Hindlimb muscle (tissue), 1 donor: ENCODE measurements around the gene NME5. TPM values are rescaled to one million over a fixed set of nuclear protein-coding genes. Genes with fewer than 3 reads are reported as not detected.
A peak's percentile ranks its signal among the peaks of the same experiment; 100 is the strongest.
"Not testable (repeated sequence)": the region's sequence is repeated elsewhere in the genome, so short reads cannot be mapped to it uniquely, and the experiment has no call there.

Source experiments
- DNase-seq: peaks from one replicate; pipeline ENCODE4 v3.0.0-alpha.2; 2013
- polyA plus RNA-seq: library from polyadenylated mRNA; unstranded; fragments of 120-200 nt; gene quantifications from one replicate; pipeline ENCODE4 v1.2.1, GENCODE V29; 2013; ENCODE audit not compliant: insufficient read length

NME5 gene
- polyA plus RNA-seq, 1 donor, result 0.68 TPM

- peak; percentile 62 for DNase-seq
Observed at GRCh38 chr5:138077064-138077696, 62.0 kb downstream of the NME5 start.

DNA sequence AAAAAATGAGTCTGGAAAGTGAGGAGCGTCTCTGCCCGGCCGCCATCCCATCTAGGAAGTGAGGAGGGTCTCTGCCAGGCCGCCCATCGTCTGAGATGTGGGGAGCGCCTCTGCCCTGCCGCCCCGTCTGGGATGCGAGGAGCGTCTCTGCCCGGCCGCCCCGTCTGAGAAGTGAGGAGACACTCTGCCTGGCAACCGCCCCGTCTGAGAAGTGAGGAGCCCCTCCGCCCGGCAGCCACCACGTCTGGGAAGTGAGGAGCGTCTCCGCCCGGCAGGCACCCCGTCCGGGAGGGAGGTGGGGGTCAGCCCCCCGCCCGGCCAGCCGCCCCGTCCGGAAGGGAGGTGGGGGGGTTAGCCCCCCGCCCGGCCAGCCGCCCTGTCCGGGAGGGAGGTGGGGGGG is 69.2 kb downstream of the NME5 start:
- DNase-seq, result not testable (repeated sequence)

DNA sequence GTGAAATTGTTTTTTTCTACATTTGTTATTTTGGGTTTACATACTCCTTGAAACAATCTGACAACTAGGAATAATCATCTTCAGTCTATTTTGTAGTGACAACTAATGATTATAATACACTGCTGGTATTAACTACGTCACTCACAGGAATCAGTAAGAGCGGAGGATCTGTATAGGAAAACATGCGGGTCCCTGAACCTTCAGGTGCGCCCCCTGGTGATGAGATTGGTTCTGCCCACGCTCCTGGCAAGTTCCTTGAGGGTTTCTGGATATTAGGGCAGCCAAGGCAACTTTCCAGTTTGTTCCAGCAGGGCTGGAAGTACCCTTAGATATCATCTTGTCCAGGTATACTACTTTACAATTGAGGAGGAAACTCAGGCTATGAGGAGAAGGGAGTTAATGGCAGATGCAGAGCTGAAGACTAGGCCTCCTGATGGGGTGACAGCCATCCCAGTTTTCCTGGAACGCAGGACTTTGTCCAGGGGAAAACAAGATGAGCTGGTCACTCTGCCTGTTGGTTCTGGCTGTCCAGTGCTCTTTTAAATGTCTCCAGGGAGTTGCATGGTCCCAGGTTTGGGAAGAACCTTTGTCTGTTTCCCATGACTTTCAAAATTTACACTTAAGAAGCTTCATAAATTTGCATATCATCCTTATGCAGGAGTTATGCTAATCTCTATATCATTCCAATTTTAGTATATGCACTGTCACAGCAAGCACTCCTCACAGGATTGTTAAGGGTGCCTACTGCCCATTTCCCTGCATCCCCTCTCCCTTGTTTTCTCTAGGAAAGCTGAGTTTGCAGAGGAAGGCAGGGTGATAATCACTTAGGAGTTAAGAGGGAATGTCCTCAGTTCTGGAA is 70.3 kb downstream of the NME5 start:
- DNase-seq, result peak; percentile 23

DNA sequence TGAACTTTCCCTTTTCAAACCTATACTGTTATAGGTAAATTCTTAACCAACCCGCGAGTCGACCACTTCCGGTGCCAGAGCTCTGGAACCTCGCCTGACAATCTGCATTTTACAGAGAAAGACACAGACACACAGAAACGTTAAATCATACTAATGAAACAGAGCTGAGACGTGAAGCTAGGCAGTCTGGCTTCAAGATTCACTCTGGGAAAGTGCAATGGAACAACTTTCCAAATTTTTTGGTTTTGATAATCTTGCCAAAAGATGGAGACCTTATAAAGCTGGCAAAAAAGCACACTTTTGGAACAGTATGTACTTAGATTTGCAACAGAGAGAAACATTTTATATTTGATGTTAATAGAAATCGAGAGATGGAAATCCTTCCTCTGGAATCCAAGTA is 71.3 kb downstream of the NME5 start:
- no peak for DNase-seq

Other genes with a start within 250 kb of the NME5 start
- 0.74 TPM for gene PKD2L2, start 250.0 kb downstream of the NME5 start, polyA plus RNA-seq
- gene FAM13B, start 106.3 kb downstream of the NME5 start, polyA plus RNA-seq, result 24.6 TPM
- gene WNT8A, start 55.4 kb downstream of the NME5 start, polyA plus RNA-seq, result not detected
- gene BRD8, start 39.2 kb upstream of the NME5 start, polyA plus RNA-seq, result 54.7 TPM
- 17.5 TPM for gene KIF20A, start 39.7 kb upstream of the NME5 start, polyA plus RNA-seq
- gene CDC23, start 73.9 kb upstream of the NME5 start, polyA plus RNA-seq, result 33.8 TPM
- gene GFRA3, start 135.2 kb upstream of the NME5 start, polyA plus RNA-seq, result 2.8 TPM
- 2.4 TPM for gene CDC25C, start 192.4 kb upstream of the NME5 start, polyA plus RNA-seq
- gene FAM53C, start 198.8 kb upstream of the NME5 start, polyA plus RNA-seq, result 42.4 TPM
- gene KDM3B, start 213.3 kb upstream of the NME5 start, polyA plus RNA-seq, result 71.8 TPM